Stimulated activated CD8-positive, alpha-beta memory T cell treated with anti-CD3 and anti-CD28 coated beads, Interleukin-15, amount 100 ng/mL, for 4 hours (primary cell): ENCODE results near the gene HNRNPA1.
A peak's percentile ranks its signal among the peaks of the same experiment; 100 is the strongest.
"Not testable (repeated sequence)": the region's sequence is repeated elsewhere in the genome, so short reads cannot be mapped to it uniquely, and the experiment has no call there.

ENCODE experiments used
- DNase-seq, 2 donors: peaks; one replicate each; pipeline ENCODE4 v3.0.0-alpha.2; 2020; ENCODE audit warnings: low read depth in 2 of 2

The HNRNPA1 gene

GRCh38 chr12:54276368-54276767, 4.2 kb upstream of the HNRNPA1 start:
- DNase-seq: no peak

- no peak for DNase-seq
These were observed 2.7 kb upstream of the HNRNPA1 start for GRCh38 chr12:54277823-54278276.

- no peak for DNase-seq
These were observed 1.3 kb upstream of the HNRNPA1 start for GRCh38 chr12:54279227-54279631.

- DNase-seq: peak; percentile 99
These were observed 676 bp upstream of the HNRNPA1 start, which contains the start of gene CBX5 for GRCh38 chr12:54279632-54280467. Gene CBX5 (minus strand): TSS chr12:54280122. CDS start chr12:54257650, 22,472 bp downstream.

GRCh38 chr12:54281261-54281638, 724 bp downstream of the HNRNPA1 start:
- DNase-seq: not testable (repeated sequence)

GRCh38 chr12:54281694-54282093, 1.2 kb downstream of the HNRNPA1 start:
- DNase-seq: not testable (repeated sequence)

GRCh38 chr12:54282949-54283593, 2.5 kb downstream of the HNRNPA1 start:
- no peak for DNase-seq

- not testable (repeated sequence) for DNase-seq
These were observed 3.7 kb downstream of the HNRNPA1 start for GRCh38 chr12:54284070-54284780.

- no peak for DNase-seq
These were observed 4.9 kb downstream of the HNRNPA1 start for GRCh38 chr12:54285150-54286041.

GRCh38 chr12:54286042-54287030, 5.8 kb downstream of the HNRNPA1 start:
- no peak for DNase-seq

- no peak for DNase-seq
These were observed 7.0 kb downstream of the HNRNPA1 start for GRCh38 chr12:54287261-54288157.

- no peak for DNase-seq
These were observed 11.8 kb downstream of the HNRNPA1 start for GRCh38 chr12:54292083-54292930.

- DNase-seq: no peak
These were observed 12.4 kb downstream of the HNRNPA1 start for GRCh38 chr12:54292931-54293241.

GRCh38 chr12:54294152-54294952, 13.8 kb downstream of the HNRNPA1 start:
- peak; percentile 19 to 28 for DNase-seq

- no peak for DNase-seq
These were observed 14.5 kb downstream of the HNRNPA1 start for GRCh38 chr12:54294953-54295566.

GRCh38 chr12:54296393-54297099, 16.0 kb downstream of the HNRNPA1 start:
- no peak for DNase-seq
